Muscle of leg (tissue), 11 donors: ENCODE measurements around the gene GLRB. TPM values are rescaled to one million over a fixed set of nuclear protein-coding genes. Genes with fewer than 3 reads are reported as not detected.
A peak's percentile ranks its signal among the peaks of the same experiment; 100 is the strongest.

Source experiments
- DNase-seq: peaks from one replicate; pipeline ENCODE4 v3.0.0; 2013
- H3K27ac ChIP-seq: one replicate; pipeline ENCODE4 v1.5.1; 2013; ENCODE audit warnings: mild to moderate bottlenecking, low read length, control low read depth
- H3K27me3 ChIP-seq: one replicate; pipeline ENCODE4 v1.6.1; 2013; ENCODE audit warnings: low read length; ENCODE audit not compliant: control insufficient read depth, insufficient read depth
- H3K36me3 ChIP-seq: one replicate; pipeline ENCODE4 v1.6.1; 2013; ENCODE audit warnings: low read length; ENCODE audit not compliant: control insufficient read depth, insufficient read depth
- H3K4me1 ChIP-seq: one replicate; pipeline ENCODE4 v1.6.1; 2013; ENCODE audit warnings: low read length; ENCODE audit not compliant: control insufficient read depth, insufficient read depth
- H3K4me3 ChIP-seq: one replicate; pipeline ENCODE4 v1.5.1; 2013; ENCODE audit warnings: low read length, control low read depth
- H3K9me3 ChIP-seq: replicated peaks from 2 replicates; pipeline ENCODE4 v1.6.1; 2013; ENCODE audit warnings: low read depth, low read length; ENCODE audit not compliant: control insufficient read depth
- WGBS: methylation state at CpG from one replicate; pipeline ENCODE4 v1.1.5; 2013; ENCODE audit warnings: missing lambda C conversion rate; ENCODE audit not compliant: insufficient coverage; 5-methylcytosine and 5-hydroxymethylcytosine counted together
- polyA plus RNA-seq, 8 donors: library from polyadenylated mRNA; unstranded; fragments of 120-200 nt; gene quantifications; one replicate each; pipeline versions ENCODE4 v1.2.1 to v1.2.3, GENCODE V29; 2013; ENCODE audit warnings: inconsistent platforms in 1 of 8, low replicate concordance in 1 of 8; ENCODE audit not compliant: insufficient read length in 8 of 8, insufficient read depth in 1 of 8
- total RNA-seq: library from RNA; stranded (reverse); fragments of 120-200 nt; gene quantifications from one replicate; pipeline ENCODE4 v1.2.4, GENCODE V29; 2013

The GLRB gene
- total and polyA plus RNA-seq, 9 donors, result 3.9 to 8.9 (median 7.2) TPM

GRCh38 chr4:157115613-157116335 is 39.8 kb downstream of the GLRB start:
- Histone ChIP-seq H3K4me3 (no peak overlapping the region), H3K36me3 (no peaks in the 10 kb centered on the region), H3K27ac (peak overlapping the region; percentile 74), H3K9me3 (no peaks in the 10 kb centered on the region), H3K4me1 (no peaks in the 10 kb centered on the region), H3K27me3 (no peaks in the 10 kb centered on the region)
- peak; percentile 80 for DNase-seq
- no CpG with 5 or more reads among the region's 3 CpGs for WGBS

- WGBS, result no CpG with 5 or more reads among the region's 2 CpGs
Measured at GRCh38 chr4:157121401-157121800, 45.5 kb downstream of the GLRB start.

GRCh38 chr4:157127571-157127970 is 51.6 kb downstream of the GLRB start:
- DNase-seq, result no peak
- 68% methylated on average over 2 of the region's 2 CpGs for WGBS

More at GRCh38 chr4:157121401-157121800, 45.5 kb downstream of the GLRB start:
- H3K4me1 ChIP-seq, result no peaks in the 10 kb centered on the region
- no peaks in the 10 kb centered on the region for H3K9me3 ChIP-seq
- no peaks in the 10 kb centered on the region for H3K36me3 ChIP-seq
- no peaks in the 10 kb centered on the region for H3K27me3 ChIP-seq
- DNase-seq, result no peak
- H3K4me3 ChIP-seq, result no peak overlapping the region
- no peak overlapping the region for H3K27ac ChIP-seq

GRCh38 chr4:157128395-157128794 is 52.4 kb downstream of the GLRB start:
- H3K36me3 ChIP-seq, result no peaks in the 10 kb centered on the region
- no peaks in the 10 kb centered on the region for H3K9me3 ChIP-seq
- H3K4me1 ChIP-seq, result no peaks in the 10 kb centered on the region
- H3K4me3 ChIP-seq, result no peak overlapping the region
- peak; percentile 33 for DNase-seq
- no peaks in the 10 kb centered on the region for H3K27me3 ChIP-seq
- H3K27ac ChIP-seq, result no peak overlapping the region

More at GRCh38 chr4:157127571-157127970, 51.6 kb downstream of the GLRB start:
- Histone ChIP-seq H3K27me3 (no peaks in the 10 kb centered on the region), H3K27ac (no peak overlapping the region), H3K9me3 (no peaks in the 10 kb centered on the region), H3K36me3 (no peaks in the 10 kb centered on the region), H3K4me1 (no peaks in the 10 kb centered on the region), H3K4me3 (no peak overlapping the region)

- Histone ChIP-seq H3K9me3 (no peaks in the 10 kb centered on the region), H3K36me3 (no peaks in the 10 kb centered on the region), H3K27ac (no peak overlapping the region), H3K4me3 (no peak overlapping the region), H3K27me3 (no peaks in the 10 kb centered on the region), H3K4me1 (no peaks in the 10 kb centered on the region)
- DNase-seq, result peak; percentile 1
Measured at GRCh38 chr4:157141976-157142375, 66.0 kb downstream of the GLRB start.

GRCh38 chr4:157143369-157143768 is 67.4 kb downstream of the GLRB start:
- Histone ChIP-seq H3K9me3 (no peaks in the 10 kb centered on the region), H3K27ac (no peak overlapping the region), H3K4me3 (no peak overlapping the region), H3K27me3 (no peaks in the 10 kb centered on the region), H3K4me1 (no peaks in the 10 kb centered on the region), H3K36me3 (no peaks in the 10 kb centered on the region)
- 14% methylated on average over 1 of the region's 4 CpGs for WGBS
- DNase-seq, result no peak

- WGBS, result no CpG with 5 or more reads among the region's 1 CpG
Measured at GRCh38 chr4:157151711-157152110, 75.8 kb downstream of the GLRB start.

GRCh38 chr4:157165935-157166610 is 90.1 kb downstream of the GLRB start:
- H3K36me3 ChIP-seq, result no peaks in the 10 kb centered on the region
- H3K9me3 ChIP-seq, result no peaks in the 10 kb centered on the region
- H3K4me1 ChIP-seq, result no peaks in the 10 kb centered on the region
- no peak overlapping the region for H3K4me3 ChIP-seq
- no peak overlapping the region for H3K27ac ChIP-seq
- no peaks in the 10 kb centered on the region for H3K27me3 ChIP-seq
- DNase-seq, result no peak
- WGBS, result no CpG with 5 or more reads among the region's 3 CpGs

More at GRCh38 chr4:157151711-157152110, 75.8 kb downstream of the GLRB start:
- H3K36me3 ChIP-seq, result peaks cover 2% of the 10 kb centered on the region
- no peak overlapping the region for H3K27ac ChIP-seq
- no peaks in the 10 kb centered on the region for H3K9me3 ChIP-seq
- no peak for DNase-seq
- no peak overlapping the region for H3K4me3 ChIP-seq
- H3K4me1 ChIP-seq, result no peaks in the 10 kb centered on the region
- H3K27me3 ChIP-seq, result no peaks in the 10 kb centered on the region

GRCh38 chr4:157170321-157170720 is 94.4 kb downstream of the GLRB start:
- no peak overlapping the region for H3K4me3 ChIP-seq
- no CpG with 5 or more reads among the region's 5 CpGs for WGBS
- H3K27ac ChIP-seq, result no peak overlapping the region
- no peaks in the 10 kb centered on the region for H3K27me3 ChIP-seq
- DNase-seq, result peak; percentile 16
- no peaks in the 10 kb centered on the region for H3K36me3 ChIP-seq
- no peaks in the 10 kb centered on the region for H3K9me3 ChIP-seq
- H3K4me1 ChIP-seq, result no peaks in the 10 kb centered on the region

GRCh38 chr4:157172011-157172410 is 96.1 kb downstream of the GLRB start:
- Histone ChIP-seq H3K27me3 (no peaks in the 10 kb centered on the region), H3K4me1 (no peaks in the 10 kb centered on the region), H3K4me3 (no peak overlapping the region), H3K9me3 (no peaks in the 10 kb centered on the region), H3K27ac (no peak overlapping the region), H3K36me3 (no peaks in the 10 kb centered on the region)
- WGBS, result no CpG with 5 or more reads among the region's 3 CpGs
- peak; percentile 4 for DNase-seq
